Fibroblast of upper back skin (primary cell): ENCODE data around the gene CLEC2D.
"Not testable (repeated sequence)": the region's sequence is repeated elsewhere in the genome, so short reads cannot be mapped to it uniquely, and the experiment has no call there.

Experiments used
- DNase-seq: peaks from one replicate; pipeline ENCODE4 v3.0.0-alpha.2; 2013

The CLEC2D gene, protein sequence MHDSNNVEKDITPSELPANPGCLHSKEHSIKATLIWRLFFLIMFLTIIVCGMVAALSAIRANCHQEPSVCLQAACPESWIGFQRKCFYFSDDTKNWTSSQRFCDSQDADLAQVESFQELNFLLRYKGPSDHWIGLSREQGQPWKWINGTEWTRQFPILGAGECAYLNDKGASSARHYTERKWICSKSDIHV

DNA sequence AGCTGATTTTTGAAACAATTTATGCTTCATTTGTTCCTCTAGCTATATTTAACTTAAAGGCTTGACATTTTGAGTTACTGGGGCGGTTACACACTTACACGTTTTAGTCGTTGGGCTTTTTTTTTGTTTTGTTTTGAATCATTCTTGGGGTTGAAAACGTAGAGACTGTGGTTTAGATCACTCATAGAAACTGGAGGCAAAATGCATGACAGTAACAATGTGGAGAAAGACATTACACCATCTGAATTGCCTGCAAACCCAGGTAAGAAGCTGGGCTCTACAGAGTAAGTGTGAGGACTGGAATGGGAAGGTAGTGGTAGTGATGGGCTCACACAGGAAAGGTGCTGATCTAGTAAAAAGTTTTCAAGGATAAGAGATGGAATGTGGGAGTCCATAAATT lies at the start of gene CLEC2D:
Gene CLEC2D, plus strand, starts transcription at position 180 of the 400 bp plus-strand sequence. Its CDS starts 22 bp downstream, at position 202.
- no peak for DNase-seq

DNA sequence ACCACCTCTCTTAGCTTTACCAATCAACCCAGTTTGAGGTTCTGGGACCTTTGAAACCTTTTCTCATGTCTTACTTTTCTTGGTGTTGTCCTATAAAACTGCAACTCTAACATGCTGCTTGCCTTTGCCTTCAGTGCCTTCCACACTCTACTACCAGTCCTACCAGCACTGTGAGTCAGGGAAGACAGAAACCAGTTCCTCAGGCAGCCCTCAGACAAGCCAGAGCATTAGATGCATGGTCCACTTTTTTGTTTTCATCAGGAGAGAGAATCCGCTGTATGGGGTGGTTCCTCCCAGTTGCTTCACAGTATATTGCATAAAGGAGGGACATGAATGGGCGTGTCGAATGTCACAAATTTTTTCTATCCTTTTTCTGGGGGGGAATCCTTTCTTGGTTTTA lies 44.5 kb upstream of the CLEC2D start:
- no peak for DNase-seq

DNA sequence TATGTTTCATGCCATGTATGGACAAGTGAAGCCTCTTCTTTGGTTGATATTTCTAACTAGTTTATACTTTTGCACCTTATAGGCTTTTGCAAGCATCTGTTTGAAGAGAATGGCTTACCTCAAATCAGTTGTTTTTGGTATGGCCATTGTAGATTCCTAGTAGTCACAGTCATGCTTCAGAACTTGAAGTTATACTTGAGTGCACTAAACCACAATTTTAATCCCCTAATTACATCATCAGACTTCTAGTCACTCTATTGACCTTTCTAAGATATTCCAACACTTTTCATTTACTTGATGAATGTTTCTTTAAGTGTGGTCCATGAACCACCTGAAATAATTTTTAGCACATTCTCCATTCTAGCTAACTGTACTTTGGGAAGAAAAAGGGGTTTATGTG lies 43.2 kb upstream of the CLEC2D start:
- no peak for DNase-seq

DNA sequence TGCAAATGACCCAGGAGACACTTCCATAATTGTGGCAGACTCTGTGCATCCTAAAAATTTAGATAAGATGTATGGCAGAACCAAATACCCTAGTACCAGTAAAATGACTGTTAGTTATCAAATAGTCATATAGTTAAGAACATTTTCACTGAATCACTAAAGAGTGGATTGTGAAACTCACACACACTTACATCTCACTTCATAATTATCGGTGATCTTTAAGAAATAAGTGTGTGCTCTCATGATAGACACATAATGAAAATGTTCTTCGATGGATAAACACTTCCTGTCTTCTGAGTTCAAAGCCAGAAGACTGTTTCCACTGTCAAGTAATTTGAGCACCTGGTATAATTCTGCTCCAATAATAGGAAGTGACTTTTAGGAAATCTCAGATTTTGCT lies 42.7 kb upstream of the CLEC2D start:
- DNase-seq, result no peak

DNA sequence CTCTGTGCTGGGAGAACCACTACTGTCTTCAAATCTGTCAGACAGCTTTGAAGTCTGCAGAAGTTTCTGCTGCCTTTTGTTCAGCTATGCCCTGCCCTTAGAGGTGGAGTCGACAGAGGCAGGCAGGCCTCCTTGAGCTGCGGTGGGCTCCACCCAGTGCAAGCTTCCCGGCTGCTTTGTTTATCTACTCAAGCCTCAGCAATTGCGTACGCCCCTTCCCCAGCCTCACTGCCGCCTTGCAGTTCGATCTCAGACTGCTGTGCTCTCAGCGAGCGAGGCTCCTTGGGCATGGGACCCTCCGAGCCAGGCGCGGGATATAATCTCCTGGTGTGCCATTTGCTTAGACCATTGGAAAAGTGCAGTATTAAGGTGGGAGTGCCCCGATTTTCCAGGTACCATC lies 36.7 kb upstream of the CLEC2D start:
- DNase-seq, result no peak

DNA sequence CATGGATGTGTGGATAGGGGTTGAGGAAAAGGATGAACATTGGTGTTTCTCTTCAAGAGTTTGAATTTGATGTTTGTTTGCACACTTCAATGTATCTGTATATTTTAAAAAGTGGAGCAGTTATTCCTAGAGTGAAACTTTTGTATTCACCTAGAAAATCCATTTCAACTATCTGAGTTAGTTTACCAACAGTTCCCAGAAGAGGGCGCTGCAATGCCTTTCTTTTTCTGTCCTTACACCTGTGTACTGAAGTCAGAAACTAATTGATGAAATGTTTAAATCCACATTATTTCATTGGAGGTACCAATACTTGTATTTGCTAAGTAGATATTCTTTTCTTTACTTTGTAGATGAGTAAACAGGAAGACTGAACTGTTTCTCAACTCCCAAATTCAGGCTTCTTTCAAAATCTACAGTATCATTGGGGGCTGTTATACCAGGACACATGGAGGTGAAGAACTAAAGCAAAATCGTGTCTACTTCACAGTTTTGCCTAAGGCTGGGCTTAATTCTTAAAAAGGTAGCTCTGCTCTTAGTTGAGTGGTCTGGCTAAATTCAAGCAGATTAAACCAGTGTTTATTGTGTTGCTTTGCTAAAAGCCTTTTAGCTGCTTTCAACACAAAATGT lies 35.2 kb upstream of the CLEC2D start:
- DNase-seq, result peak; percentile 53

DNA sequence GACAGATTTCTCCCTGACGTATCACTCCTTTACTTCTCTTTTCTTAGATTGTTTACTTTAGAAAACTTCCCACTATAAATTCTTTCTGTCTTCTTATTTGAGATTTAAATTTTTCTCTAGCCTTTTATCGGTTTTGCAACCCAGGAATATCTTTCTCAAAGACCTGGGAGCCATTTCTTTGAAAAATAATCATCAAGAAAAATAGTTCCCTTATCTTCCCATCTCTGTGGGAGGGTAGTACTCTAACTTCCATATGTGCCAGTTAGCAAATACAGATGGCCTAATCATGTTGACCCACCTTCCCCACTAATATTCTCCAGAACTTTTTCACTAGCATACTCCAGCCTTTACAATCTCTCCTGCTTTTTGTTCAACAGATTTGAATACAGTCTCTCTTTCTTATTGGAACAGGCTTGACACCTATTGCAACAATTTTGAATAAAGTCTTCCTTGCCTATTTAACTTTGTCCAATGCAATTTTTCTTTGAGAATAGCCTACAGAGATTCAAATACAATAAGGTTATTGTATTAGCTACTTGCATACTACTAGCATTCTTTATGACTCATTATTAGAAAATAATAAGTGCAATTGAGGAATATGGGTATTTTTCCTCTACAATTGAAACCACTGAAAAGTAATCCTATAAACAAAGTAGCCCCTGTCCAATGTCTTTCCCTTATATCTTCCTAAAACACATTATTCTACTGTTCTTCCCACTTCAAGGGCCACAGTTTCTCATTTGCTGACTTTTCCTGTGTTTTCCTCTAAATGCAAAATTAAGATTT lies 34.4 kb upstream of the CLEC2D start:
- no peak for DNase-seq

DNA sequence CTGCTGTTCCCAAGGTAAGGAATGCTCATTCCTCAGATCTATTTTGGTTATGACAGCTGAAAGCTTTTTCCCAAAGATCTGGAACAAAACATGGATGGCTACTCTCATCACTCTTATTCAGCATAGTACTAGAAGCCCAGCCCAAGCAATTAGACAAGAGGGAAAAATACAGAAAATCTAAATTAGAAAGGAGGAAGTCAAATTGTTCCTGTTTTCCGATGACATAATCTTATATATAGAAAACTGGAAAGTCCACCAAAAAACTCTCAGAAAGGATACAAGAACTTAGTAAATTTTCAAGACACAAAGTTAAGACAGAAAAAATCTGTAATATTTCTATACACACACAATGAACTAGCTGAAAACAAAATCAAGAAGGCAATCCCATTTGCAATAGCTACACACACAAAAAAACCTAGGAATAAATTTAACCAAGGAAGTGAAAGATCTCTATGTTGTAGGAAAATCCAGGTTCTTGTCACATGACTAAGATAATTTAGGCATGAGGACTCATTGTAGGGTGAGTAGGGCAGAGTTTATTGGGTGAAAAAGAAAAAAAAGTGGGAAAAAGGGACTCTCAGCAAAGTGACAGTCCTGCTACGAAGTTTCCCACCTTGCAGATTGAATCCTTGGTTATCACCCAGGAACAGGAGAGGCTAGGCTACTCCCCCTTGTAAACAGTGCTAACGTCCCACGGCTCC lies 33.2 kb upstream of the CLEC2D start:
- no peak for DNase-seq

DNA sequence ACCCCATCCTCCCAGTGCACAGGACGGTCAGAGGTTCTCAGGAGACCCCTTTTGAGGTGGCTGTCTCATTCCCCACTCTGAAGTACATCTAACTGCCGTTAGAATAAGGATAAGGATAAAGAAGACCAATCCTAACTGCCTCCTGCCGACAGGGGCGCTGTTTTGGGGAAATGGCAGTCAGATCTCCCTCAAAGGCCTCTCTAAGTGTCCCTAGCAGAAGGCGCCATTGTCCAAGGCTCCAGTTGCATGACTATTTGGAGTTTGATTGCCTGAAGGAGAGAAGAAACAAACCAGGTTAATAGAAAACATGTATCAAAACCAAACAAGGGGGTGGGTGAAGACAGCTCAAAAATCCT lies 32.7 kb upstream of the CLEC2D start:
- DNase-seq, result no peak

DNA sequence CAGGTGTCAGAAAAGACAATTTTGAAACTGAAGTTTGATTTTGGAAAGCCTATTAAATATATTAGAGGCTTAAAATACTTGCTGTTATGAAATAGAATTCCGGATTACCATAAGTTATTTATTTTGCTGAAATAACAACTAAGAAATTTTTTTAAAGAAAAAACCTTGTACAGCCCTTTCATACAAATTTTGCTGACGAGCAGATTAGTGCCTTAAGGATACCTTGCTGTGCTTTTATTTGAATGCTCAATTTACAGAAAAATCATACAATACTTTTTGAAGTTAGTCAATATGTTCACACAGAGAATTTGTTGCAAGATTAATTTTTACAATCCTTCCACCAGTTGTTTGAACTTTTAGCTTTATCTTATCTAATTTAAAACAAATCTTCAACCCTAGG lies 29.5 kb upstream of the CLEC2D start:
- no peak for DNase-seq

DNA sequence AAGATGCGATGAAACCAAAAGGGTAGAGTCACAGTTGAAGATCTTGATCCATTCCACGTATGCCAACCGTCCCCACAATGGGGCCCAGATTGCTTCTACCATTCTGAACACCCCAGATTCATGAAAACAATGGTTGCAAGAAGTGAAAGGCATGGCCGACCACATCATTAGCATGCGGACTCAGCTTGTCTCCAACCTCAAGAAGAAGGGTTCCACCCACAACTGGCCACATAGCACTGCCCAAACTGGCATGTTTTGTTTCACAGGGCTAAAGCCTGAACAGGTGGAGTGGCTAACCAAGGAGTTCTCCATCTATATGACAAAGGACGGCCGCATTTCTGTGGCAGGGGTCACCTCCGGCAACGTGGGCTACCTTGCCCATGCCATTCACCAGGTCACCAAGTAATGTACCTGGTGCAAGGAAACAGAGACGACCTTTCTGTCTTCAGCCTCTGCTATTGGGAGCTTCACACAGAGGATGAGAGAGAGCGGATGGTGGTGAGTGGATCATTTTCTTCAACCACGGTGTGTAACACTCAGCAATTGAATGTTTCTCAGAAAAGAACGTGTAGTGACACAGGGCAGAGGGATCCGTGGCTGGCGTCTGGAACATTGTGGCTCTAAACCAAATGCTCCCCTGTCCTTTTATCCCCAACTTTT lies 26.8 kb upstream of the CLEC2D start:
- no peak for DNase-seq

DNA sequence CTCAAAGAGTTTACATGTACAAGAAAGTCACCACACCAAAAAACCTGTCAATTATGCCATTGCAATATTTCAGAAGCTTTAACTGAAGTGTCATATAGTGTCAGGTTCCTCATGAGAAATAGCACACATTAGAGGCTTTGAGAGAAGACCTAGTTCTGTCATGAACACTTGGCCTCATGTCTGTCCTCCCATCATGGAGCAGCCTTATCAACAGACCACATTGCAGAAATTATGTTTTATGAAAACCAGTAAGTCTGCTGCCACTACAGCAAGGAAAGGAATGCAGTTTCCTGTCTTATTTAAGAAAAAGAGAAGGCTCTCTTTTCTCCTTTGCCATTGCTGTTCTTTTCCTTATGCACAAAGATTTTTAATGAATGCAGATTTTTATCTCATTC lies 26.2 kb upstream of the CLEC2D start:
- no peak for DNase-seq

DNA sequence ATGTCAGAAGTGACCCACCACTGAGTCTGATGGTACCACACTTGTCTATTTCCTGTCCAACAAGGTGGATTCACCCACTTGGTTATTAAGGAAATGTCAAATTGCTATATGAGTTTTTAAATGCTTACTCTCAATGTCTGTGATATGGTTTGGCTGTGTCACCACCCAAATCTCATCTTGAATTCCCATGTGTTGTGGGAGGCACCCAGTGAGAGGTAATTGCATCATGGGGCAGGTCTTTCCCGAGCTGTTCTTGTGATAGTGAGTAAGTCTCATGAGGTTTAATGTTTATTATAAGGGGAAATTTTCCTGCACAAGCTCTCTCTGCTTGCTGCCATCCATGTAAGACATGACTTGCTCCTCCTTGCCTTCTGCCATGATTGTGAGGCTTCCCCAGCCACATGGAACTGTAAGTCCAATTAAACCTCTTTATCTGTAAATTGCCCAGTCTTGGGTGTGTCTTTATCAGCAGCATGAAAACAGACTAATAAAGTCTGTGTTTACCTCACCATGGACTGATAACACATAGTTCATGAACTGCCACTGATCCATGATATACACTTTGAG lies 24.4 kb upstream of the CLEC2D start:
- not testable (repeated sequence) for DNase-seq

DNA sequence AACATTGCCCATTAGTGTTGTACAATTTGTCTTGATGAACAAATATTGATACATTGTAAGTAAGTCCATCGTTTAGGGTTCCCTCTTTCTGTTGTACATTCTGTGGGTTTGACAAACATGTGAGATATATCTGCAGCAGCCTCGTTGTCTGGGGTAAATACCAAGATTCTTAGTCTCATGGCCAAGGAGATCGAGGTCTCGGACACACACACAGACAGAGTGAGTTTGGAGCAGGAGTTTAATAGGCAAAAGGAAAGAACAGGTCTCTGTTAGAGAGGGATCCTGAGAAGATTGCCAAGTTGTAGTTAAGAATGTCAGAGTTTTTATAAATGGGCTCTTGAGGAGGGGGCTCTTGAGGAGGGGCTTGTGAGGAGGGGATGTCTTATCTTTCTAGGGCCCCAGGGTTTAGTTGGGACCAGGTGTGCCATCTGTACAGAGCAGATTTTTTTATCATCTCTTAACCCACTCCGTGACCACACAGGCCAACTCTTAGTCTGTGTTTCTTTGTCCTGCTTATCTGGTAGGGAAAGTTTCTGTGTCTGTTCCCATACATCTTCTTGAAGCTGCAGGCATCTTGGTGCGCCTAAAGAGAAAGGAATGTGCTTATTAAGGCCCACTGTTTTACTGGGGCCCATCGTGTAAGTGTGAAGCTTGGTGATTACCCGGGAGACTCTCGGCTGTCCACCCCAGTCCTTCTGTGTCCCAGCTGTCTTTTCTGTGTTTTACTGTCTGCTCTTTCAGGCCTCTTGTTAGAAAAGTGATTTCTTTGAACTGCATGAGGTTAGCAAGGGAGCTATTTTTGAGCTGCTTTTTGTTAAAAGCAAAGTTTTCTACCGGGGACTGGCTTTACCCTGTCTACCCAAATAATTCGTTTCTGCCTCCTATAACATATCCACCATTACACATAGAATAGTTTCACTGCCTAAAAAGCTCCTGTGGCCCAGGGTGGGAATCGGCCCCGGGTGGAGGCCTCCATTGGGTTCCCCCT lies 22.4 kb upstream of the CLEC2D start:
- DNase-seq, result peak; percentile 34

DNA sequence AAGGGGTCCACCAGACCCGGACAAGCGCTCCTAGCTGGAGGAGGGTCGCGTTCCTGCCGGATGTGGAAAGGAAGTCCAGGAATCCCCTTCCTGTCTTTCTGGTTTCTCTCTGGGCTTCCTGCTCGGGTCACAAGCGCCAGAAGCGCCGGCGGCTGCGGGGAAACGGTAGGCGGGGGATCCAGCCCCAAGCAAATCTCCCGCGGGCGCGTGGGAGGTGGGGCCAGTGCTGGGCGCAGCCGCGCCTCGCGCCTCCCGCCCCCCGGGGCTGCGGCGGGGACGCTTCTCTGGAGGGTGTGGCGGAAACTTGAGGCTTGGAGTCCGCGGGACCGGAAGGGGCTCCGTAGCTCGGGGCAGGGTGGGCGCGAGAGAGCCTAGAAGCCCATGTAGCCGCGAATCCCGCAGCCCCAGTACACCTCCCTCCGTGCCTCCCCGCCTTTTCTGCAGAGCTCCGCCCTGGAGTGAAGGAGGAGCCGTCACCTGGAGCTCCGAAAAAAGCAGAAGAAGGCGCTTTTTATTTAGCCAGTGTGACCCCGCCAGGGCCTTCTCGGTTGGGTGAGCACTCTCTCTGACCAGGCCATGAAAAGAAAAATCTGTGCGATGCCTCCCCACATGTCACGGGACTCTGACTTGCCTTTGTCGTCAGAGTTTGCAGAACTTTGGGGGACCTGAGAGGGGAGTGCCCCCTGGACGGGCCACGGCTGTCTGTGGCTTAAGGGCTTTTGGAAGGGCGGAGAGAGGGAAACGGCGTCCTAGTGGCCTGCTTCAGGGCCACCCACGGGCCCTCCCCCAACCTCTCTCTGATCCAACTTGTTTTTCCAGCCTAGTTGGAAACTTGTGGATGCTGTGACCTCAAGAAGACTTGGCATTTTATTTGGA lies 21.4 kb upstream of the CLEC2D start:
- DNase-seq, result peak; percentile 84

DNA sequence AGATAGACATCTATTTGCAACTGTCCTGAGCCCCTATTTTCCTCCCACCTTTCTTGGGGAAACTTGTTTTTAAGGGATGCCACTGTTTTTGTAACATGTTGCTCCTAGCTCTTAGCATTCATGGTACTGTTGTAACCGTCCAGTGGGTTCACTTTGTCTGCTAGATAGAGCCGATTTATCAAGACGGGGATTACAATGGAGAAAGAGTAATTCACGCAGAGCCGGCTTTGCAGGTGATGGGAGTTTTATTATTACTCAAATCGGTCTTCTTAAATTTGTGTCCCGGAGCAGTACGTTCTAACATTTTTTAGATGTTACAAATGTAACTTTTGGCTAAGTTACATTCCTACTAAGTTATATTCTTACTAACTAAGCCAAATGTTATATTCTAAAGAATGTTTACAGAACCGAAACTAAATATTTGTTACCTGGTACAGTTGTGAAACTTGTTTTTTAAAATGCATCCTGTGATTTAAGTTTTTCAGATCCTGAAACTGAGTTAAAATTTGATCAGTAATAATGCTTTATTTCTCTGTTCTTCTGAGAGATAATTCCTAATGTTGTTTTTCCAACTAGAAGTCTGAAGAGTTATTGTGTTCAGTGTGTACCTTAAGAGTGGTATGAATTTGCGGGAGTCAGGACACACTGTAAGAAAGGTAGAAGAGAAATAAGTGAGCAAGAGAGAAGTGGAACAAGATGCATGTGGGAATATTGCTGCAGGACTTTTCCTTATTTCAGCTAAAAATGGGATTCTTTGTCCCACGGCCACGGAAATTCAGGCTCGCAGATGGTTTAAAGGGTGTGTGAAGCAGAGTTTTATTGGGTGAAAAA lies 20.6 kb upstream of the CLEC2D start:
- no peak for DNase-seq

DNA sequence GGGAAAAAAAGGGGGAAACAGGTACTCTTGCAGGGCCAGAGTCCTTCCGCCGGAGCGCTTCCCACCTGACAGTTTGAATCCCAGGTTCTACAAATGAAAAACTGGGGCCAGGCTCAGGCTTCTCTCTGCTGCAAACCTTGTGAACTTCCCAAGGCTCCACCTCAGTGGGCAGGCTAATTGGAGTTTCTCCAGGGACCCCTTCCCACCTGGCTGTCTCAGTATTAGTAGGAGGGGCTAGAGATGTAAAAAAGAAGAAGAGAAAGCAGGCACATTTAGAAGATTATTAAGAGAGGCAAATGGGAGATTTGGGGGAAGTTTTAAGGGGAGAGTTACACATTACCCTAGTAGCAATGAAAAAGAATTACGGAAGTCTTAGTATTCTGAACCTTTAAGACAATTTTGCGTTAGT lies 20.0 kb upstream of the CLEC2D start:
- DNase-seq, result no peak

DNA sequence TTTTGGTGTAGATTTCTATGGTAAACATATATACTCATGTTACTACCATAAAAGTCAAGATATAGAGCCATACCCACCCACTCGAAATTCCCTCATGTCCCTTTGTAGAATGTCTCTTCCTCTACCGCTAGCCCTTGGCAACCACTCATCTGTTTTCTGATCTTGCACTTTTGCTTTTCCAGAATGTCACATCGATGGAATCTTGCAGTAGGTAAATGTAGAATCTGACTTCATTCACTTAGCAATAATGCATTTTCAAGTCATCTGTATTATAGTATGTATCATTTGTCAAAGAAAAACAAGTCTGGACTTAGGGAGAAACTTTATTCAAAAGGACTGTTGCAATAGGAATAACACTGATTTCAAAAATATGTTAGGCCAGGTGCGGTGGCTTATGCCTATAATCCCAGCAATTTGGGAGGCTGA lies 19.3 kb upstream of the CLEC2D start:
- no peak for DNase-seq

DNA sequence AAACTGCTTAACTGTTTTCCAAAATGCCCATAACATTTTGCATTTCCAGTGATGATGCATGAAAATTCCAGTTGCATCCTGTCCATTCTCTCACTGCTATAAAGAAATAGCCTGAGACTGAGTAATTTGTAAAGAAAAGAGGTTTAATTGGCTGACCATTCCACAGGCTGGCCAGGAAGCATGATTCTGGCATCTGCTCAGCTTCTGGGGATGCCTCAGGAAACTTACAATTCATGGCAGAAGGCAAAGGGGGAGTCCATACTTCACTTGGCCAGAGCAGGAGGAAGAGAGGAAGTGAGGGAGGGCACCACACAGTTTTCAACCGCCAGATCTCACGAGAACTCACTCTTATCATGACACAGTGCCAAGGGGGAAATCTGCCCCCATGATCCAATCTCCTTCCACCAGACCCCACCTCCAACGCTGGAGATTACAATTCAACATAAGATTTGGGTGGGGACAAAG lies 18.2 kb upstream of the CLEC2D start:
- DNase-seq, result peak; percentile 80
